NAMALWA (cell line): ENCODE results near the gene VAPB.

ENCODE experiments used
- DNase-seq: peaks from one replicate; pipeline ENCODE4 v3.0.0-alpha.2; 2015; ENCODE audit warnings: low spot score

VAPB gene

GRCh38 chr20:58378704-58379103 is 10.3 kb upstream of the VAPB start:
- peak; percentile 26 for DNase-seq

GRCh38 chr20:58381627-58382026 is 7.4 kb upstream of the VAPB start:
- DNase-seq: no peak

- no peak for DNase-seq
Observed at GRCh38 chr20:58382096-58382495, 6.9 kb upstream of the VAPB start.

- no peak for DNase-seq
Observed at GRCh38 chr20:58384821-58385220, 4.2 kb upstream of the VAPB start.

- DNase-seq: no peak
Observed at GRCh38 chr20:58388028-58388601, 914 bp upstream of the VAPB start.

GRCh38 chr20:58389324-58389967 is 417 bp downstream of the VAPB start:
- peak; percentile 59 for DNase-seq

- DNase-seq: no peak
Observed at GRCh38 chr20:58389968-58390658, 1.1 kb downstream of the VAPB start.

GRCh38 chr20:58390659-58391035 is 1.6 kb downstream of the VAPB start:
- no peak for DNase-seq

- DNase-seq: no peak
Observed at GRCh38 chr20:58392286-58392685, 3.3 kb downstream of the VAPB start.

- no peak for DNase-seq
Observed at GRCh38 chr20:58393299-58393698, 4.3 kb downstream of the VAPB start.

- no peak for DNase-seq
Observed at GRCh38 chr20:58394801-58395200, 5.8 kb downstream of the VAPB start.

- no peak for DNase-seq
Observed at GRCh38 chr20:58395604-58396003, 6.6 kb downstream of the VAPB start.

- no peak for DNase-seq
Observed at GRCh38 chr20:58397429-58397828, 8.4 kb downstream of the VAPB start.

GRCh38 chr20:58398254-58398653 is 9.2 kb downstream of the VAPB start:
- no peak for DNase-seq

- no peak for DNase-seq
Observed at GRCh38 chr20:58399926-58400325, 10.9 kb downstream of the VAPB start.

- no peak for DNase-seq
Observed at GRCh38 chr20:58401162-58401561, 12.1 kb downstream of the VAPB start.

GRCh38 chr20:58402305-58402704 is 13.3 kb downstream of the VAPB start:
- no peak for DNase-seq

- no peak for DNase-seq
Observed at GRCh38 chr20:58402827-58403226, 13.8 kb downstream of the VAPB start.

- no peak for DNase-seq
Observed at GRCh38 chr20:58403272-58403671, 14.2 kb downstream of the VAPB start.

- DNase-seq: no peak
Observed at GRCh38 chr20:58405504-58406291, 16.7 kb downstream of the VAPB start.

- DNase-seq: no peak
Observed at GRCh38 chr20:58406422-58407001, 17.5 kb downstream of the VAPB start.

- no peak for DNase-seq
Observed at GRCh38 chr20:58407201-58407873, 18.3 kb downstream of the VAPB start.
